HepG2 (cell line): ENCODE results near the gene PKM. TPM values are rescaled to one million over a fixed set of nuclear protein-coding genes. Genes with fewer than 3 reads are reported as not detected.
A peak's percentile ranks its signal among the peaks of the same experiment; 100 is the strongest.

Experiments used
- ATAD3A ChIP-seq: sonication (generic); formaldehyde crosslinking; IDR thresholded peaks from 2 replicates; pipeline ENCODE4 v1.4.0; 2020; ENCODE audit warnings: missing genetic modification reagents
- ERF ChIP-seq: IDR thresholded peaks from 2 replicates; pipeline ENCODE4 v1.6.1; 2018; ENCODE audit warnings: missing biosample characterization, missing genetic modification reagents
- HMGA1 ChIP-seq: sonication (generic); formaldehyde crosslinking; conservative IDR thresholded peaks from 2 replicates; pipeline ENCODE4 v1.4.0; 2020; ENCODE audit warnings: missing genetic modification reagents
- HNF4A ChIP-seq: sonication (generic); formaldehyde crosslinking; IDR thresholded peaks from 2 replicates; pipeline ENCODE4 v1.4.0; 2020; ENCODE audit warnings: missing genetic modification reagents
- HNRNPL ChIP-seq: fragments of 200-400 bp; formaldehyde crosslinking; IDR thresholded peaks from 2 replicates; pipeline ENCODE4 v1.6.1; 2017; ENCODE audit warnings: mild to moderate bottlenecking, low read depth, low read length
- KLF12 ChIP-seq: sonication (generic); formaldehyde crosslinking; IDR thresholded peaks from 2 replicates; pipeline ENCODE4 v1.4.0; 2020; ENCODE audit warnings: missing genetic modification reagents, borderline replicate concordance
- NONO ChIP-seq, 2 experiments: fragments of 450-650 bp in 1 of 2; sonication (generic) in 1 of 2; formaldehyde crosslinking in 1 of 2; IDR thresholded peaks in 1 of 2; conservative IDR thresholded peaks in 1 of 2; 2 replicates each; pipeline versions ENCODE4 v1.6.1 to v1.8.0; 2017 to 2022; ENCODE audit warnings: mild to moderate bottlenecking in 1 of 2, missing genetic modification reagents in 1 of 2, moderate library complexity in 1 of 2
- NR2F2 ChIP-seq: IDR thresholded peaks from 2 replicates; pipeline ENCODE4 v1.6.1; 2012; ENCODE audit warnings: low read depth, inconsistent platforms, borderline replicate concordance
- NR2F6 ChIP-seq, 2 experiments: IDR thresholded peaks; 2 replicates each; pipeline ENCODE4 v1.6.1; 2016; ENCODE audit warnings: antibody characterized with exemption in 1 of 2, mild to moderate bottlenecking in 1 of 2
- STAG1 ChIP-seq: sonication (generic); formaldehyde crosslinking; IDR thresholded peaks from 2 replicates; pipeline ENCODE4 v1.4.0; 2020; ENCODE audit warnings: missing genetic modification reagents
- TAF15 ChIP-seq: fragments of 200-400 bp; formaldehyde crosslinking; IDR thresholded peaks from one replicate; pipeline ENCODE4 v1.6.1; 2018; ENCODE audit warnings: mild to moderate bottlenecking, low read depth, low read length; ENCODE audit not compliant: poor library complexity, severe bottlenecking
- TARDBP ChIP-seq: sonication (generic); formaldehyde crosslinking; IDR thresholded peaks from 2 replicates; pipeline ENCODE4 v1.8.0; 2022; ENCODE audit warnings: mild to moderate bottlenecking, missing genetic modification reagents
- ZNF136 ChIP-seq: sonication (generic); formaldehyde crosslinking; IDR thresholded peaks from 2 replicates; pipeline ENCODE4 v1.8.1; 2022; ENCODE audit warnings: low read depth, mild to moderate bottlenecking, moderate library complexity, missing genetic modification reagents
- ZNF343 ChIP-seq: sonication (generic); formaldehyde crosslinking; IDR thresholded peaks from 2 replicates; pipeline ENCODE4 v1.4.0; 2020; ENCODE audit warnings: mild to moderate bottlenecking, missing genetic modification reagents
- polyA plus RNA-seq, 8 experiments: library from polyadenylated mRNA; depleted of rRNA in 3 of 8; stranded (reverse) in 7 of 8; unstranded in 1 of 8; fragments of >200 nt; fragmentation: Illumina TruSeq in 4 of 8; extraction: Trizol in 4 of 8; gene quantifications; 2 replicates each; pipeline versions ENCODE4 v1.2.1 to v1.2.3, GENCODE V29; 2011 to 2016; ENCODE audit warnings: low read depth in 4 of 8, missing spikeins in 1 of 8, mixed read lengths in 1 of 8; ENCODE audit not compliant: insufficient read depth in 1 of 8
- total RNA-seq, 5 experiments: library from RNA; depleted of rRNA; stranded (reverse); fragments of >200 nt; fragmentation: Illumina TruSeq; extraction: Trizol; gene quantifications; 2 replicates each; pipeline ENCODE4 v1.2.3, GENCODE V29; 2016; ENCODE audit warnings: low read depth in 1 of 5
- TF ChIP-seq, protein P1 (sequence below), 2 experiments: fragments of 450-650 bp in 1 of 2; sonication (generic) in 1 of 2; formaldehyde crosslinking; IDR thresholded peaks; 2 replicates each; pipeline versions ENCODE4 v1.5.0 to v1.8.0; 2020 to 2022; ENCODE audit warnings: mild to moderate bottlenecking in 1 of 2, missing genetic modification reagents in 1 of 2
- TF ChIP-seq, protein P2 (sequence below): sonication (generic); formaldehyde crosslinking; IDR thresholded peaks from 2 replicates; pipeline ENCODE4 v1.9.0; 2021; ENCODE audit warnings: missing genetic modification reagents, mild to moderate bottlenecking, borderline replicate concordance
- TF ChIP-seq, protein P3 (sequence below): sonication (generic); formaldehyde crosslinking; IDR thresholded peaks from 2 replicates; pipeline ENCODE4 v1.5.1; 2020; ENCODE audit warnings: mild to moderate bottlenecking, missing genetic modification reagents, borderline replicate concordance
- TF ChIP-seq, protein P4 (sequence below): sonication (generic); formaldehyde crosslinking; IDR thresholded peaks from 2 replicates; pipeline ENCODE4 v1.5.0; 2020; ENCODE audit warnings: mild to moderate bottlenecking, missing genetic modification reagents, borderline replicate concordance

PKM gene
- total and polyA plus RNA-seq, 2 of the 13 experiments (the other 11 are each of a cell fraction or from before 2014, with no cell fraction given): 488 to 780 TPM

DNA sequence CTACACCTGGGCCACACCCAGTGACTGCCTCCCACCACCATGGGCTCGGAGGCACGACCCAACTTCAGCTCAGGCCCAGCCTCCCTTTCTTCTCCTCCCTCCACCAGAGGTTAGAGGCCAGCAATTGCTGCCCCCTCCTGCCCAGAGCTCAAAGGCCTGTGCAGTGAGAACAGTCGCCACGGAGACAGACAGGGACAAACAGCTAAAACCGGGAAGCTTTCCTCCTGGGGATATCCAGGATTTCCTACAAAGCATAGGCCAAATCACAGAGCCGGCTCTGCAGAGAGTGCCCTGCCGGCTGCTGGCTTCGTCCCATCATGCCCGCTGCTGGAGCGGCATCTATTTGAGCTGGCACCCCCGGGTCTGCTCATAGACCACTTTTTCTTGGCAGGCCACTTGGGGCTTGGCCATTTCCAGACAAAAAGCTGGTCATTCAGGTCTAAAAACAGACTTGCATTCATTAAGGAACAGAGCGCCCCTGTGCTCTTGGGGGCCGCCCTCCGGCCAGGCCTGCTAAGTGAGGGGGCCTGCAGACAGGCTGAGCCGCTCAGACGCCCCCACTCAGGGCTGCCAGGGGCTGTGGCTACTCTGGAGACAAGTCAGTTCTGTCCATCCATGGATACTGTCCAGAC is 50.9 kb downstream of the PKM start (continued):
- TF ChIP-seq, protein P1, sequence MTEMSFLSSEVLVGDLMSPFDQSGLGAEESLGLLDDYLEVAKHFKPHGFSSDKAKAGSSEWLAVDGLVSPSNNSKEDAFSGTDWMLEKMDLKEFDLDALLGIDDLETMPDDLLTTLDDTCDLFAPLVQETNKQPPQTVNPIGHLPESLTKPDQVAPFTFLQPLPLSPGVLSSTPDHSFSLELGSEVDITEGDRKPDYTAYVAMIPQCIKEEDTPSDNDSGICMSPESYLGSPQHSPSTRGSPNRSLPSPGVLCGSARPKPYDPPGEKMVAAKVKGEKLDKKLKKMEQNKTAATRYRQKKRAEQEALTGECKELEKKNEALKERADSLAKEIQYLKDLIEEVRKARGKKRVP (CRISPR knock-in tag; IDR thresholded peaks at IDR 0.05): no peak
- TF ChIP-seq, protein P2, sequence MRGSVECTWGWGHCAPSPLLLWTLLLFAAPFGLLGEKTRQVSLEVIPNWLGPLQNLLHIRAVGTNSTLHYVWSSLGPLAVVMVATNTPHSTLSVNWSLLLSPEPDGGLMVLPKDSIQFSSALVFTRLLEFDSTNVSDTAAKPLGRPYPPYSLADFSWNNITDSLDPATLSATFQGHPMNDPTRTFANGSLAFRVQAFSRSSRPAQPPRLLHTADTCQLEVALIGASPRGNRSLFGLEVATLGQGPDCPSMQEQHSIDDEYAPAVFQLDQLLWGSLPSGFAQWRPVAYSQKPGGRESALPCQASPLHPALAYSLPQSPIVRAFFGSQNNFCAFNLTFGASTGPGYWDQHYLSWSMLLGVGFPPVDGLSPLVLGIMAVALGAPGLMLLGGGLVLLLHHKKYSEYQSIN (CRISPR knock-in tag): no peak
- TF ChIP-seq STAG1 (CRISPR knock-in tag): peak; percentile 3; the same call in 1 of the 2 replicates
- TF ChIP-seq, protein P3, sequence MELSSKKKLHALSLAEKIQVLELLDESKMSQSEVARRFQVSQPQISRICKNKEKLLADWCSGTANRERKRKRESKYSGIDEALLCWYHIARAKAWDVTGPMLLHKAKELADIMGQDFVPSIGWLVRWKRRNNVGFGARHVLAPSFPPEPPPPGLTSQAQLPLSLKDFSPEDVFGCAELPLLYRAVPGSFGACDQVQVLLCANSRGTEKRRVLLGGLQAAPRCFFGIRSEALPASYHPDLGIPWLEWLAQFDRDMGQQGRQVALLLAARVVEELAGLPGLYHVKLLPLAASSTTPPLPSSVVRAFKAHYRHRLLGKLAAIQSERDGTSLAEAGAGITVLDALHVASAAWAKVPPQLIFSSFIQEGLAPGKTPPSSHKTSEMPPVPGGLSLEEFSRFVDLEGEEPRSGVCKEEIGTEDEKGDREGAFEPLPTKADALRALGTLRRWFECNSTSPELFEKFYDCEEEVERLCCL (CRISPR knock-in tag): no peak
- TF ChIP-seq HNF4A (CRISPR knock-in tag): peak; percentile 27; the same call in 1 of the 2 replicates
- TF ChIP-seq ZNF136 (CRISPR knock-in tag): no peak
- no peak for TF ChIP-seq TARDBP (CRISPR knock-in tag)
- no peak for TF ChIP-seq HMGA1 (CRISPR knock-in tag)
- TF ChIP-seq, protein P4, sequence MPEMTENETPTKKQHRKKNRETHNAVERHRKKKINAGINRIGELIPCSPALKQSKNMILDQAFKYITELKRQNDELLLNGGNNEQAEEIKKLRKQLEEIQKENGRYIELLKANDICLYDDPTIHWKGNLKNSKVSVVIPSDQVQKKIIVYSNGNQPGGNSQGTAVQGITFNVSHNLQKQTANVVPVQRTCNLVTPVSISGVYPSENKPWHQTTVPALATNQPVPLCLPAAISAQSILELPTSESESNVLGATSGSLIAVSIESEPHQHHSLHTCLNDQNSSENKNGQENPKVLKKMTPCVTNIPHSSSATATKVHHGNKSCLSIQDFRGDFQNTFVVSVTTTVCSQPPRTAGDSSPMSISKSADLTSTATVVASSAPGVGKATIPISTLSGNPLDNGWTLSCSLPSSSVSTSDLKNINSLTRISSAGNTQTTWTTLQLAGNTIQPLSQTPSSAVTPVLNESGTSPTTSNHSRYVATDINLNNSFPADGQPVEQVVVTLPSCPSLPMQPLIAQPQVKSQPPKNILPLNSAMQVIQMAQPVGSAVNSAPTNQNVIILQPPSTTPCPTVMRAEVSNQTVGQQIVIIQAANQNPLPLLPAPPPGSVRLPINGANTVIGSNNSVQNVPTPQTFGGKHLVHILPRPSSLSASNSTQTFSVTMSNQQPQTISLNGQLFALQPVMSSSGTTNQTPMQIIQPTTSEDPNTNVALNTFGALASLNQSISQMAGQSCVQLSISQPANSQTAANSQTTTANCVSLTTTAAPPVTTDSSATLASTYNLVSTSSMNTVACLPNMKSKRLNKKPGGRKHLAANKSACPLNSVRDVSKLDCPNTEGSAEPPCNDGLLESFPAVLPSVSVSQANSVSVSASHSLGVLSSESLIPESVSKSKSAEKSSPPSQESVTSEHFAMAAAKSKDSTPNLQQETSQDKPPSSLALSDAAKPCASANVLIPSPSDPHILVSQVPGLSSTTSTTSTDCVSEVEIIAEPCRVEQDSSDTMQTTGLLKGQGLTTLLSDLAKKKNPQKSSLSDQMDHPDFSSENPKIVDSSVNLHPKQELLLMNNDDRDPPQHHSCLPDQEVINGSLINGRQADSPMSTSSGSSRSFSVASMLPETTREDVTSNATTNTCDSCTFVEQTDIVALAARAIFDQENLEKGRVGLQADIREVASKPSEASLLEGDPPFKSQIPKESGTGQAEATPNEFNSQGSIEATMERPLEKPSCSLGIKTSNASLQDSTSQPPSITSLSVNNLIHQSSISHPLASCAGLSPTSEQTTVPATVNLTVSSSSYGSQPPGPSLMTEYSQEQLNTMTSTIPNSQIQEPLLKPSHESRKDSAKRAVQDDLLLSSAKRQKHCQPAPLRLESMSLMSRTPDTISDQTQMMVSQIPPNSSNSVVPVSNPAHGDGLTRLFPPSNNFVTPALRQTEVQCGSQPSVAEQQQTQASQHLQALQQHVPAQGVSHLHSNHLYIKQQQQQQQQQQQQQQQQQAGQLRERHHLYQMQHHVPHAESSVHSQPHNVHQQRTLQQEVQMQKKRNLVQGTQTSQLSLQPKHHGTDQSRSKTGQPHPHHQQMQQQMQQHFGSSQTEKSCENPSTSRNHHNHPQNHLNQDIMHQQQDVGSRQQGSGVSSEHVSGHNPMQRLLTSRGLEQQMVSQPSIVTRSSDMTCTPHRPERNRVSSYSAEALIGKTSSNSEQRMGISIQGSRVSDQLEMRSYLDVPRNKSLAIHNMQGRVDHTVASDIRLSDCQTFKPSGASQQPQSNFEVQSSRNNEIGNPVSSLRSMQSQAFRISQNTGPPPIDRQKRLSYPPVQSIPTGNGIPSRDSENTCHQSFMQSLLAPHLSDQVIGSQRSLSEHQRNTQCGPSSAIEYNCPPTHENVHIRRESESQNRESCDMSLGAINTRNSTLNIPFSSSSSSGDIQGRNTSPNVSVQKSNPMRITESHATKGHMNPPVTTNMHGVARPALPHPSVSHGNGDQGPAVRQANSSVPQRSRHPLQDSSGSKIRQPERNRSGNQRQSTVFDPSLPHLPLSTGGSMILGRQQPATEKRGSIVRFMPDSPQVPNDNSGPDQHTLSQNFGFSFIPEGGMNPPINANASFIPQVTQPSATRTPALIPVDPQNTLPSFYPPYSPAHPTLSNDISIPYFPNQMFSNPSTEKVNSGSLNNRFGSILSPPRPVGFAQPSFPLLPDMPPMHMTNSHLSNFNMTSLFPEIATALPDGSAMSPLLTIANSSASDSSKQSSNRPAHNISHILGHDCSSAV (CRISPR knock-in tag): no peak
- TF ChIP-seq ATAD3A (CRISPR knock-in tag): no peak
- no peak for TF ChIP-seq ERF (CRISPR knock-in tag)
- TF ChIP-seq HNRNPL: peak; percentile 66; the same call in 1 of the 2 replicates
- no peak for TF ChIP-seq NONO (IDR thresholded peaks at IDR 0.05)
- TF ChIP-seq NONO (CRISPR knock-in tag; conservative IDR thresholded peaks at IDR 0.05): no peak
- no peak for TF ChIP-seq TAF15
- no peak for TF ChIP-seq KLF12
- no peak for TF ChIP-seq NR2F2
- no peak for TF ChIP-seq ZNF343 (CRISPR knock-in tag)
- TF ChIP-seq NR2F6 (IDR thresholded peaks at IDR 0.05): 0 out of 2 replicates have a peak, but pooled peaks have one; percentile 13
- peak; percentile 41; the same call in 1 of the 2 replicates for TF ChIP-seq NR2F6 (CRISPR knock-in tag; IDR thresholded peaks at IDR 0.05)
